ENCODE results near the gene MED25. TPM values are rescaled to one million over a fixed set of nuclear protein-coding genes. Genes with fewer than 3 reads are reported as not detected.
A peak's percentile ranks its signal among the peaks of the same experiment; 100 is the strongest.

MED25 gene
- total and polyA plus RNA-seq, 5 donors, result 37.8 to 50.4 (median 41.5) TPM

GRCh38 chr19:49852631-49853126 is 34.6 kb downstream of the MED25 start:
- Histone ChIP-seq H3K4me1 (ENCODE audit: control insufficient read depth, insufficient read depth, low read length) (peaks cover 6% of the 10 kb centered on the region), H3K27me3 (ENCODE audit: control insufficient read depth, insufficient read depth) (no peaks in the 10 kb centered on the region), H3K27ac (ENCODE audit: low read length) (no peak overlapping the region), H3K9me3 (ENCODE audit: control insufficient read depth, low read length) (no peaks in the 10 kb centered on the region), H3K4me3 (ENCODE audit: low read length) (no peak overlapping the region)
- DNase-seq, result peak in 2 of 3 donors; percentile 10 to 20
- no peak for ATAC-seq
- 66% methylated on average over 14 of the region's 14 CpGs for WGBS
- intact Hi-C loops (cut with DNase I), result loop anchor here in 1 of 4 donors (10.0 kb wide), 1 partner anchor 168 kb away; the partner anchor contains the start of gene ADM5

- Histone ChIP-seq H3K4me3 (ENCODE audit: low read length) (no peak overlapping the region), H3K27ac (ENCODE audit: low read length) (no peak overlapping the region), H3K4me1 (ENCODE audit: control insufficient read depth, insufficient read depth, low read length) (peaks cover 6% of the 10 kb centered on the region), H3K27me3 (ENCODE audit: control insufficient read depth, insufficient read depth) (no peaks in the 10 kb centered on the region), H3K9me3 (ENCODE audit: control insufficient read depth, low read length) (no peaks in the 10 kb centered on the region)
- peak in 2 of 3 donors; percentile 29 to 55 for DNase-seq
- ATAC-seq, result no peak
- 87% methylated on average over 10 of the region's 10 CpGs for WGBS
- intact Hi-C loops (cut with DNase I), result loop anchor here in 1 of 4 donors (10.0 kb wide), 1 partner anchor 169 kb away; the partner anchor contains the start of gene ADM5
Observed at GRCh38 chr19:49853852-49854377, 35.8 kb downstream of the MED25 start.

- WGBS, result 87% methylated on average over 39 of the region's 39 CpGs
- H3K27me3 ChIP-seq (ENCODE audit: control insufficient read depth, insufficient read depth), result no peaks in the 10 kb centered on the region
- H3K4me1 ChIP-seq (ENCODE audit: control insufficient read depth, insufficient read depth, low read length), result peaks cover 6% of the 10 kb centered on the region
- DNase-seq (peak; percentile 43 to 67 (median 65)), ATAC-seq (no peak)
- no peak overlapping the region for H3K4me3 ChIP-seq (ENCODE audit: low read length)
- no peak overlapping the region for H3K27ac ChIP-seq (ENCODE audit: low read length)
- no peaks in the 10 kb centered on the region for H3K9me3 ChIP-seq (ENCODE audit: control insufficient read depth, low read length)
- intact Hi-C loops (cut with DNase I), result loop anchor here in 1 of 4 donors (10.0 kb wide), 1 partner anchor 170 kb away; the partner anchor contains the start of gene ADM5
Observed at GRCh38 chr19:49854378-49855263, 36.5 kb downstream of the MED25 start.

- ATAC-seq (no peak), DNase-seq (peak in 2 of 3 donors; percentile 51 to 62)
- no peak overlapping the region for H3K27ac ChIP-seq (ENCODE audit: low read length)
- WGBS, result 88% methylated on average over 12 of the region's 12 CpGs
- H3K27me3 ChIP-seq (ENCODE audit: control insufficient read depth, insufficient read depth), result no peaks in the 10 kb centered on the region
- H3K4me3 ChIP-seq (ENCODE audit: low read length), result no peak overlapping the region
- H3K9me3 ChIP-seq (ENCODE audit: control insufficient read depth, low read length), result no peaks in the 10 kb centered on the region
- H3K4me1 ChIP-seq (ENCODE audit: control insufficient read depth, insufficient read depth, low read length), result peaks cover 6% of the 10 kb centered on the region
- intact Hi-C loops (cut with DNase I), result loop anchor here in 1 of 4 donors (10.0 kb wide), 1 partner anchor 170 kb away; the partner anchor contains the start of gene ADM5
Observed at GRCh38 chr19:49855277-49855675, 37.2 kb downstream of the MED25 start.

GRCh38 chr19:49855676-49856573 is 37.8 kb downstream of the MED25 start:
- 78% methylated on average over 21 of the region's 21 CpGs for WGBS
- Histone ChIP-seq H3K4me3 (ENCODE audit: low read length) (no peak overlapping the region), H3K9me3 (ENCODE audit: control insufficient read depth, low read length) (no peaks in the 10 kb centered on the region), H3K4me1 (ENCODE audit: control insufficient read depth, insufficient read depth, low read length) (peaks cover 6% of the 10 kb centered on the region), H3K27ac (ENCODE audit: low read length) (no peak overlapping the region), H3K27me3 (ENCODE audit: control insufficient read depth, insufficient read depth) (no peaks in the 10 kb centered on the region)
- intact Hi-C loops (cut with DNase I), result loop anchor here in 1 of 4 donors (10.0 kb wide), 1 partner anchor 171 kb away; the partner anchor contains the start of gene ADM5
- peak in 2 of 3 donors; percentile 57 to 63 for DNase-seq
- no peak for ATAC-seq

- WGBS, result 91% methylated on average over 18 of the region's 18 CpGs
- no peaks in the 10 kb centered on the region for H3K9me3 ChIP-seq (ENCODE audit: control insufficient read depth, low read length)
- peaks cover 6% of the 10 kb centered on the region for H3K4me1 ChIP-seq (ENCODE audit: control insufficient read depth, insufficient read depth, low read length)
- DNase-seq, result peak in 2 of 3 donors; percentile 55 to 59
- no peaks in the 10 kb centered on the region for H3K27me3 ChIP-seq (ENCODE audit: control insufficient read depth, insufficient read depth)
- ATAC-seq, result peak in 1 of 2 donors; percentile 0
- no peak overlapping the region for H3K4me3 ChIP-seq (ENCODE audit: low read length)
- intact Hi-C loops (cut with DNase I), result loop anchor here in 1 of 4 donors (10.0 kb wide), 1 partner anchor 172 kb away; the partner anchor contains the start of gene ADM5
- no peak overlapping the region for H3K27ac ChIP-seq (ENCODE audit: low read length)
Observed at GRCh38 chr19:49856574-49857021, 38.5 kb downstream of the MED25 start.

GRCh38 chr19:49857061-49857837 is 39.2 kb downstream of the MED25 start:
- intact Hi-C loops (cut with DNase I), result loop anchor here in 1 of 4 donors (10.0 kb wide), 1 partner anchor 172 kb away; the partner anchor contains the start of gene ADM5
- 92% methylated on average over 26 of the region's 26 CpGs for WGBS
- H3K27me3 ChIP-seq (ENCODE audit: control insufficient read depth, insufficient read depth), result no peaks in the 10 kb centered on the region
- H3K4me1 ChIP-seq (ENCODE audit: control insufficient read depth, insufficient read depth, low read length), result peaks cover 5% of the 10 kb centered on the region
- H3K27ac ChIP-seq (ENCODE audit: low read length), result no peak overlapping the region
- DNase-seq (peak in 2 of 3 donors; percentile 48 to 68), ATAC-seq (no peak)
- no peaks in the 10 kb centered on the region for H3K9me3 ChIP-seq (ENCODE audit: control insufficient read depth, low read length)
- no peak overlapping the region for H3K4me3 ChIP-seq (ENCODE audit: low read length)

GRCh38 chr19:49857838-49858087 is 39.7 kb downstream of the MED25 start:
- WGBS, result 75% methylated on average over 5 of the region's 5 CpGs
- H3K9me3 ChIP-seq (ENCODE audit: control insufficient read depth, low read length), result no peaks in the 10 kb centered on the region
- no peak for ATAC-seq
- intact Hi-C loops (cut with DNase I), result loop anchor here in 1 of 4 donors (10.0 kb wide), 1 partner anchor 173 kb away; the partner anchor contains the start of gene ADM5
- H3K27me3 ChIP-seq (ENCODE audit: control insufficient read depth, insufficient read depth), result no peaks in the 10 kb centered on the region
- H3K4me3 ChIP-seq (ENCODE audit: low read length), result no peak overlapping the region
- no peak for DNase-seq
- H3K27ac ChIP-seq (ENCODE audit: low read length), result no peak overlapping the region
- no peaks in the 10 kb centered on the region for H3K4me1 ChIP-seq (ENCODE audit: control insufficient read depth, insufficient read depth, low read length)

- intact Hi-C loops (cut with DNase I), result loop anchor here in 1 of 4 donors (10.0 kb wide), 1 partner anchor 174 kb away; the partner anchor contains the start of gene ADM5
- ATAC-seq (no peak), DNase-seq (peak in 2 of 3 donors; percentile 56 to 68)
Observed at GRCh38 chr19:49858088-49858985, 40.2 kb downstream of the MED25 start.

More at GRCh38 chr19:49858088-49858985, 40.2 kb downstream of the MED25 start:
- WGBS, result 80% methylated on average over 37 of the region's 37 CpGs
- no peak overlapping the region for H3K27ac ChIP-seq (ENCODE audit: low read length)
- H3K27me3 ChIP-seq (ENCODE audit: control insufficient read depth, insufficient read depth), result no peaks in the 10 kb centered on the region
- H3K9me3 ChIP-seq (ENCODE audit: control insufficient read depth, low read length), result no peaks in the 10 kb centered on the region
- no peak overlapping the region for H3K4me3 ChIP-seq (ENCODE audit: low read length)
- no peaks in the 10 kb centered on the region for H3K4me1 ChIP-seq (ENCODE audit: control insufficient read depth, insufficient read depth, low read length)

Data from right cardiac atrium (tissue), 5 donors.